GM10266 (cell line): ENCODE measurements around the gene HOATZ.

Experiments
- DNase-seq: peaks from one replicate; pipeline ENCODE4 v3.0.0; 2012; ENCODE audit errors: extremely low spot score
- TF ChIP-seq, protein P1 (sequence below): IDR thresholded peaks from 2 replicates; pipeline ENCODE4 v1.5.1; 2012; ENCODE audit warnings: mild to moderate bottlenecking, low read depth; ENCODE audit not compliant: control insufficient read depth, insufficient read depth; ENCODE audit errors: missing control alignments

HOATZ gene

DNA sequence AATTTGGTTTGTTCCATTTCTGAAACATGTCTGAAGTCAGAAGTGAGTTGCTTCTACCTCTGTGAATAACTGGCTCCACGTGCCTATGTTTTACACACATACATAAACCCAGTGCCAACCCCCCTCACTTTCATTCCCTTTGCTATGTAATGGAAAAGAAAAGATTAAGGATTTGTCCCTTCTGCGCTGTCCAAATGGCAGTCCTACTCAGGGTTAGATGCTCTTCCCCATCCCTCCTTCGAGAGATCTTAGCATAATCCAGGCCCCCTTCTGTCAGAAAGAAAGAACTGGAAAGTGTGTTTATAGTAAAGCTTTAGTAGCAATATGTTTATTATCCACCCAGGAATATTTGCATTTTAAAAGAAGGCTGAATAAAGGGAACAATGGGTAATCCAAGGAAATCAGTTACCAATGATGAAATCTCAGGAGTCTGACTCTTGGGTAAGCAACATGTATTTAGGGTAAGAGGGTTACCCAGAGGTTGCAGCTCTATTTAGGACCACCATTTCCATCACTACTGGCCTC lies 22.8 kb downstream of the HOATZ start:
- no peak for DNase-seq
- TF ChIP-seq, protein P1, sequence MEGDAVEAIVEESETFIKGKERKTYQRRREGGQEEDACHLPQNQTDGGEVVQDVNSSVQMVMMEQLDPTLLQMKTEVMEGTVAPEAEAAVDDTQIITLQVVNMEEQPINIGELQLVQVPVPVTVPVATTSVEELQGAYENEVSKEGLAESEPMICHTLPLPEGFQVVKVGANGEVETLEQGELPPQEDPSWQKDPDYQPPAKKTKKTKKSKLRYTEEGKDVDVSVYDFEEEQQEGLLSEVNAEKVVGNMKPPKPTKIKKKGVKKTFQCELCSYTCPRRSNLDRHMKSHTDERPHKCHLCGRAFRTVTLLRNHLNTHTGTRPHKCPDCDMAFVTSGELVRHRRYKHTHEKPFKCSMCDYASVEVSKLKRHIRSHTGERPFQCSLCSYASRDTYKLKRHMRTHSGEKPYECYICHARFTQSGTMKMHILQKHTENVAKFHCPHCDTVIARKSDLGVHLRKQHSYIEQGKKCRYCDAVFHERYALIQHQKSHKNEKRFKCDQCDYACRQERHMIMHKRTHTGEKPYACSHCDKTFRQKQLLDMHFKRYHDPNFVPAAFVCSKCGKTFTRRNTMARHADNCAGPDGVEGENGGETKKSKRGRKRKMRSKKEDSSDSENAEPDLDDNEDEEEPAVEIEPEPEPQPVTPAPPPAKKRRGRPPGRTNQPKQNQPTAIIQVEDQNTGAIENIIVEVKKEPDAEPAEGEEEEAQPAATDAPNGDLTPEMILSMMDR, result no peak

DNA sequence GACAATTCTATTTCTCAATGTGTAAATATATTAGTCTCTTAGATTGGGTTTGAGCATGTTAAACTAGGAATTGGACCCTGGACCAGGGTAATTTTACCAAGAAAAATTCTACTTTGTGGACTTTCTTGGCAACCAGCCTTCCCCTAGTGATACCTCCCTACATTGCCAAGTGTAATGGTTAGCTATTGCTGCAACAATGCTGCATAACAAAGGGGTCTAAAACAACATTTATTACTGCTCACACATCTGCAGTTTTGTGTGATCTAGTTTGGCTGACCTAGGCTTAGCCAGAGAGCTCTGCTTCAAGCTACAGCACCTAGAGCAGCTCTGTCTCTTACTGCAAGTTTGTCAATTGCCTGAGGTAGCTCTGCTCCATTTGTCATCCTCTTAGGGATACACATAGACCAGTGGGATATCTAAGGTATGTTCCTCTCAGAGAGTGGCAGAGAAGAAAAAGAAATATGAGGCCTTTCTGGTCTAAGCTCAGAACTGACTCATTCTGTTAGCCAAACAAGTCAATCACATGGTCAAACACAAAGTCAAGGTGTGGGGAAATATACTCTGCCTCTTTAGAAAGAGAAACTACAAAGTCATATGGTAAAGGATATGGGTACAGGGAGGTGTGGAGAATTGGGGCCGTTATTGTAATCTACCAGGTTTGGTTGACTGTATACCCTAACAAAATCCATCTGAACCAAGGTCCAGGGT lies 24.0 kb downstream of the HOATZ start:
- TF ChIP-seq, protein P1, result no peak
- DNase-seq, result no peak

DNA sequence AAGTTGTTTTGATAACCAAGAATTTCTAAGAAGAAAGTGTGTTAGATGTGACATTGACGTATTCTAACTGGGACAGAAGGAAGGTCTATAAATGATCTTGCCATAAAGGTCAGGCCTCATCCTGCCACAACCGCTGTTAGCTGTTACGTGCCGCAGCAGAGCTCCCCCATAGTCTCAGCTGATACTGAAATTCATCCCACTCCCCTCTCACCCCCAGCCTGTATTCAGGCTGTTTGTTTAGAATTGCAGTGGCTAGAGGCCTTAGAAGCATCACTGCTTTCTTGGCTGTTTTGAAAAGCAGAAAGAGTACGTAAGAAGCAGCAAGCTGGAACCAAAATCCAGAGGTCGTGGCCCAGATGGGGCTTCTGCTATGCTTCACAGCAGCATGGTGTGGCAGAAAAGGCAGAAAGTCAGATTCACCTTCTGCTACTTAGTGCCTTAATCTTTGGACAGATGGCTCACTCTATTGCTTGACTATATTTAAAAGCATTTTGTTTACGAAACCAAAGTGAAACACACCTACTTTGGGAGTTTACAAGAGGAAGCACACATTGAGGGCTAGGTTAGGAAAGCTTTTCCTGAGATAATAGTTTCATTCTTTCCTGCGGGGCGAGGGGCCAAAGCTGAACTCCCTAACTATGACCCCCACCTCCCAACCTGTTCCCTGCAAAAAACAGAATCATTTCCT lies 25.0 kb downstream of the HOATZ start:
- no peak for DNase-seq
- TF ChIP-seq, protein P1, result no peak

DNA sequence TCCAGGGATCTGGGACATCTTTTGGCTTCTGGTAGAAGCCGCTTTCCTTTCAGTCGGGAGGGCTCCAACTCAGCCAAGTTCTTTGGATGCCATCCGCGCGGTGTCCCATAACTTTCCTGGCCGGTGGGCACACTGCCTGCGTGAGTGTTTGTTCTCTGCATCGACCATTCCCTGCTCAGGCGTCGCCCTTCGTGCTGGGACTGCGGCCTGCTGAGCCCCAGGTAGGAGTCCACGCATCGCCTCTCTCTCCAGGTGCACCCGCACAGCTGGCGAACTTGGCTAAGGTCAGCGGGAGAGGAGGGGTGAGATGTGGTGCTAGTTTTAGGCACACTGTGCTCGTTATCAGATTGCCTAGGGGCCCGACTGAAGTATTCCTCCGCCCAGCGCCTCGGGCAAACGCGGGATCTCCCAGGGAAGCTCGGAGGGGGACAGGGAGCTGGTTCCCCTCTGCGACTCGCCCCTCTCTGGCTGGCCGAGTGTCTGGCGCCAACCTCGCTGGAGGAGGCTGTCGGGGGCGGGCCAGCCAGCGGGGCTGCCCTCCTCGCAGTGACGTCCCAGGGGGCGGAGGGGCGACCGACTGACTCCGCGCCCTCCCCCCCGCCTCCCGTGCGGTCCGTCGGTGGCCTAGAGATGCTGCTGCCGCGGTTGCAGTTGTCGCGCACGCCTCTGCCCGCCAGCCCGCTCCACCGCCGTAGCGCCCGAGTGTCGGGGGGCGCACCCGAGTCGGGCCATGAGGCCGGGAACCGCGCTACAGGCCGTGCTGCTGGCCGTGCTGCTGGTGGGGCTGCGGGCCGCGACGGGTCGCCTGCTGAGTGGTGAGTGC lies 25.7 kb downstream of the HOATZ start, which contains the start of gene LAYN:
Gene LAYN, plus strand, starts transcription at position 607 of the 823 bp plus-strand sequence. Its CDS starts 124 bp downstream, at position 731.
- DNase-seq, result no peak
- TF ChIP-seq, protein P1, result no peak

DNA sequence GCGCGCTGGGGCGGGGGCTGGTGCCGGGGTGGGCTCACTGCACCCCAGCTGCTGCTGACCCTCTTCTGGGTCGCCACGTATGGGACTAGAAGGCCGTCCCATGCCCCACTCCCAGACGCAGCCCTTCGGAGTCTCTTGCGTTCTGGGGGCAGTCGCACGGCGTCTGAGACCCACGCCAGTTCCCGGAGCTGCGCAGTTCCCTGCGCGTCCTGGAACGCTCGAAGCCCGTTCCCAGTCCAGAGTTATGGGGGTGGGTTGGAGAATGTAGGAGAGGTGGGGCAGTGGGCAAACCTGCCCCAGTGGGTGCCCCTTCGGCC lies 26.3 kb downstream of the HOATZ start:
- TF ChIP-seq, protein P1, result no peak
- DNase-seq, result no peak

DNA sequence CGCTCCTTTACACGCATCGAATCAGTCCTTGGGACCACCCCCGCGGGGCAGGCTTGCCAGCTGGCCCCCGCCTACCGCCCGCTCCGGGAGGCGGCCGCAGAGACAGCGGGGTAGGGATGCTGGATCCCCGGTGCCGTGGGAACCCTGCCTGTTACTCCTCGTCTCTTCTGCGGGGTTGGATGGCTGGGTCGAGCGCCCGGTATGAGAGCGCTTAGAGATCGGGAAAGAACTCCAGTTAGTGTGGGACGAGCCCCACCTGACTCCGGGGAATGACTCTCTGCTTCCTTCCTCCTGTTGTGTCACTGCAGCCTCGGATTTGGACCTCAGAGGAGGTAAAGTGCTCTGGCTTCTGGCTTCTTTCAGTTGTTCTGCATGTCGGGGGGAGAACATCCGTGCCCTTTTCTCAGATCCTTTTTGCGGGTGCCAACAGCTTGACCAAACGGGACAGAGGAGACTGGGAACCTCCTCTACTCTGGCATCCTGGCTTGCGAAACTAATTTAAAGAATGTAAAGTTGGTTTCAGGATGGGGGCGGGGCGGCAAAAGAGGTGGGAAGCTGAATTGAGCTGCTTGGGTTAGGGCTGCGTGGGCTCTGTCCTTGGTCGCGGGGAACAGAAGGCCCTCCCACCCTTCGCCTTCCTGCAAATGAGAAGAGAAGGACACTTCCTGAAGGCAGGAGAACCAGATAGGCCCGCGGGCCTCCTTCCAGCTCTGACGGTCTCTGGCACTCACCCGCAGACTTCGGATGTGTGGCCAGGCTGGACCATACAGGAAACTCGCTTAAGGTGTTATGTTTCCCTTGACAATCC lies 26.9 kb downstream of the HOATZ start:
- TF ChIP-seq, protein P1, result no peak
- DNase-seq, result no peak
